B cell (primary cell): Measurements from ENCODE around the gene MTERF2. TPM values are rescaled to one million over a fixed set of nuclear protein-coding genes. Genes with fewer than 3 reads are reported as not detected.

Experiments
- ATAC-seq: fragments of 200-7000 bp; cut with Tn5 transposase; one replicate; pipeline ENCODE4 v1.10.0; 2021; ENCODE audit warnings: low read depth, mild to moderate bottlenecking, moderate number of reproducible peaks, moderate library complexity
- CTCF ChIA-PET: fragments of 350-600 bp; sonication (Branson Sonifier 250); formaldehyde crosslinking; loops from one replicate; lab custom pipeline; 2021; ENCODE audit warnings: antibody characterized with exemption, inconsistent platforms; lab: Charles Lee
- POLR2A ChIA-PET: fragments of 350-600 bp; sonication (Branson Sonifier 250); formaldehyde crosslinking; loops from one replicate; lab custom pipeline; 2021; ENCODE audit warnings: antibody characterized with exemption; lab: Charles Lee
- DNase-seq: peaks from one replicate; pipeline ENCODE4 v3.0.0; 2013
- H2AFZ ChIP-seq: 2 replicates; pipeline ENCODE4 v1.6.1; 2012; ENCODE audit warnings: mild to moderate bottlenecking, low read depth, low read length; ENCODE audit not compliant: insufficient read depth, poor library complexity, severe bottlenecking
- H3K27ac ChIP-seq, 2 donors: 1 replicate in 1 of 2; 2 replicates in 1 of 2; pipeline ENCODE4 v1.5.1; 2012 to 2013; ENCODE audit warnings: low read length in 2 of 2, mild to moderate bottlenecking in 2 of 2, moderate library complexity in 1 of 2
- H3K27me3 ChIP-seq, 4 experiments: fragments of 200-600 bp in 1 of 4; sonication (generic) in 1 of 4; replicated peaks in 1 of 4; 1 replicate in 2 of 4; 2 replicates in 2 of 4; pipeline versions ENCODE4 v1.6.1 to v1.7.0; 2013 to 2016; ENCODE audit warnings: low read length in 3 of 4, mild to moderate bottlenecking in 2 of 4, mixed read lengths in 1 of 4, moderate library complexity in 1 of 4; ENCODE audit not compliant: insufficient read depth in 4 of 4, control insufficient read depth in 3 of 4; ENCODE audit errors: control extremely low read depth in 1 of 4
- H3K36me3 ChIP-seq, 2 experiments: replicated peaks in 1 of 2; 1 replicate in 1 of 2; 2 replicates in 1 of 2; pipeline versions ENCODE4 v1.6.1 to v1.7.1; 2013; ENCODE audit warnings: low read length in 1 of 2; ENCODE audit not compliant: insufficient read depth in 2 of 2, control insufficient read depth in 1 of 2; ENCODE audit errors: control extremely low read depth in 1 of 2, extremely low read depth in 1 of 2
- H3K4me1 ChIP-seq, 2 donors: fragments of 200-600 bp in 1 of 2; sonication (generic) in 1 of 2; 1 replicate in 1 of 2; 2 replicates in 1 of 2; pipeline versions ENCODE4 v1.5.1 to v1.6.1; 2013 to 2017; ENCODE audit warnings: low read length in 2 of 2; ENCODE audit not compliant: control insufficient read depth in 2 of 2, insufficient read depth in 2 of 2
- H3K4me2 ChIP-seq: replicated peaks from 2 replicates; pipeline ENCODE3; 2012; ENCODE audit warnings: mild to moderate bottlenecking, low read depth, low read length; ENCODE audit not compliant: poor library complexity, severe bottlenecking
- H3K4me3 ChIP-seq, 5 experiments: fragments of 200-600 bp in 1 of 5; sonication (generic) in 1 of 5; 1 replicate in 3 of 5; 2 replicates in 2 of 5; pipeline versions ENCODE4 v1.5.1 to v1.7.0; 2011 to 2016; ENCODE audit warnings: low read length in 4 of 5, mild to moderate bottlenecking in 4 of 5, low read depth in 2 of 5, control low read depth in 1 of 5, moderate library complexity in 1 of 5; ENCODE audit not compliant: insufficient read depth in 1 of 5; ENCODE audit errors: control extremely low read depth in 1 of 5, extremely low read depth in 1 of 5
- H3K79me2 ChIP-seq: fragments of 200-600 bp; sonication (generic); one replicate; pipeline ENCODE4 v1.6.0; 2016; ENCODE audit warnings: low read length; ENCODE audit not compliant: control insufficient read depth, insufficient read depth
- H3K9ac ChIP-seq: fragments of 200-600 bp; sonication (generic); 2 replicates; pipeline ENCODE4 v1.6.1; 2017; ENCODE audit warnings: mild to moderate bottlenecking, low read length, moderate library complexity
- H3K9me3 ChIP-seq, 3 donors: one replicate each; pipeline versions ENCODE4 v1.6.1 to v1.7.1; 2013; ENCODE audit warnings: low read length in 2 of 3; ENCODE audit not compliant: control insufficient read depth in 2 of 3, insufficient read depth in 1 of 3; ENCODE audit errors: control extremely low read depth in 1 of 3
- H4K20me1 ChIP-seq: 2 replicates; pipeline ENCODE4 v1.6.0; 2012; ENCODE audit warnings: mild to moderate bottlenecking, low read length; ENCODE audit not compliant: insufficient read depth, control insufficient read depth, poor library complexity, severe bottlenecking
- H3K27ac Mint-ChIP-seq: one replicate; pipeline ENCODE4 v1.8.0; 2021; ENCODE audit warnings: mixed read lengths
- H3K27me3 Mint-ChIP-seq: one replicate; pipeline ENCODE4 v1.8.0; 2021; ENCODE audit warnings: mixed read lengths
- H3K4me1 Mint-ChIP-seq: one replicate; pipeline ENCODE4 v1.8.0; 2021; ENCODE audit warnings: mixed read lengths
- H3K4me3 Mint-ChIP-seq: one replicate; pipeline ENCODE4 v1.8.0; 2021; ENCODE audit warnings: mixed read lengths
- H3K9me3 Mint-ChIP-seq: one replicate; pipeline ENCODE4 v1.8.0; 2022; ENCODE audit warnings: mixed read lengths; ENCODE audit not compliant: insufficient read depth
- CTCF ChIP-seq: fragments of 200-600 bp; IDR thresholded peaks from one replicate; pipeline ENCODE4 v1.8.0; 2022; ENCODE audit warnings: antibody characterized with exemption, mild to moderate bottlenecking
- EZH2 ChIP-seq: IDR thresholded peaks from 2 replicates; pipeline ENCODE4 v1.6.1; 2012; ENCODE audit warnings: borderline replicate concordance, low read depth, mild to moderate bottlenecking, moderate library complexity, low read length; ENCODE audit not compliant: insufficient read depth, poor library complexity, severe bottlenecking
- WGBS: methylation state at CpG from one replicate; pipeline ENCODE4 v1.1.5; 2013; ENCODE audit warnings: missing lambda C conversion rate; ENCODE audit not compliant: insufficient coverage; 5-methylcytosine and 5-hydroxymethylcytosine counted together
- intact Hi-C: fragments of 100-400 bp; cut with micrococcal nuclease; formaldehyde crosslinking; loops from one replicate; pipeline ENCODE4 v1.10.0; 2022
- polyA plus RNA-seq: library from polyadenylated mRNA; depleted of rRNA; stranded (reverse); fragments of >200 nt; gene quantifications from 2 replicates; pipeline ENCODE4 v1.2.3, GENCODE V29; 2012
- total RNA-seq, 2 donors: library from RNA; stranded (reverse); fragments of 120-200 nt in 1 of 2; gene quantifications; 1 replicate in 1 of 2; 2 replicates in 1 of 2; pipeline versions ENCODE4 v1.2.3 to v1.2.4, GENCODE V29; 2013 to 2022

MTERF2 gene
- total and polyA plus RNA-seq, 2 donors (not counting 1 experiment from before 2014, with no cell fraction given) = 3.7 to 9.4 TPM

- POLR2A ChIA-PET = no interaction called here
- ATAC-seq = no peak
Measured at GRCh38 chr12:106975993-106976658, 10.8 kb downstream of the MTERF2 start.

More at GRCh38 chr12:106975993-106976658, 10.8 kb downstream of the MTERF2 start:
- no peaks in the 10 kb centered on the region for H3K9me3 ChIP-seq
- Mint-ChIP-seq H3K9me3 (no peaks in the 10 kb centered on the region), H3K27me3 (no peaks in the 10 kb centered on the region), H3K4me1 (peaks cover 15% of the 10 kb centered on the region), H3K4me3 (no peak overlapping the region), H3K27ac (no peak overlapping the region)
- H3K4me2 ChIP-seq = no peak overlapping the region
- intact Hi-C loops = no loop called here
- peaks cover 1 to 12% of the 10 kb centered on the region in 2 experiments for H3K36me3 ChIP-seq
- H3K79me2 ChIP-seq = no peaks in the 10 kb centered on the region
- 100% methylated on average over 2 of the region's 3 CpGs for WGBS
- TF ChIP-seq CTCF (no peak), EZH2 (no peak)
- peaks cover 7 to 10% of the 10 kb centered on the region in 2 donors for H3K4me1 ChIP-seq
- H3K27ac ChIP-seq = no peak overlapping the region
- H3K27me3 ChIP-seq = no peaks in the 10 kb centered on the region
- H3K9ac ChIP-seq = no peak overlapping the region
- no peak overlapping the region for H3K4me3 ChIP-seq
- H2AFZ ChIP-seq = no peak overlapping the region
- no peaks in the 10 kb centered on the region for H4K20me1 ChIP-seq
- CTCF ChIA-PET = no interaction called here
- DNase-seq = no peak
